ENCODE measurements around the gene NUBP2. TPM values are rescaled to one million over a fixed set of nuclear protein-coding genes. Genes with fewer than 3 reads are reported as not detected.
A peak's percentile ranks its signal among the peaks of the same experiment; 100 is the strongest.

Gene NUBP2
- total RNA-seq, 1 experiment from 2014 or later: 69.4 TPM

- Histone ChIP-seq H3K79me1 (ENCODE audit: insufficient read depth, low read depth, low read length, poor library complexity, severe bottlenecking) (no peaks in the 10 kb centered on the region), H3K23ac (ENCODE audit: insufficient read length, low read depth, low read length) (no peak overlapping the region), H3K4me1 (ENCODE audit: insufficient read depth, low read length) (no peaks in the 10 kb centered on the region), H2BK15ac (ENCODE audit: low read depth, low read length) (no peak overlapping the region), H3K56ac (ENCODE audit: insufficient read length, low read depth, low read length) (no peak overlapping the region), H3K14ac (ENCODE audit: insufficient read depth, low read length) (no peak overlapping the region), H3K27me3 (ENCODE audit: insufficient read depth, low read length) (no peaks in the 10 kb centered on the region), H2BK120ac (ENCODE audit: low read depth, low read length, poor library complexity, severe bottlenecking) (no peak overlapping the region), H4K91ac (ENCODE audit: insufficient read length, low read depth, low read length) (no peak overlapping the region), H3K9me3 (ENCODE audit: control insufficient read depth, low read depth, low read length) (no peaks in the 10 kb centered on the region), H3K27ac (ENCODE audit: insufficient read length, low read depth, low read length) (no peak overlapping the region), H2BK5ac (ENCODE audit: insufficient read length, low read length) (no peak overlapping the region), H3K79me2 (ENCODE audit: insufficient read depth, low read length) (no peaks in the 10 kb centered on the region), H2AFZ (ENCODE audit: low read length) (no peak overlapping the region), H4K5ac (ENCODE audit: insufficient read length, low read depth, low read length) (no peak overlapping the region), H4K20me1 (ENCODE audit: control insufficient read depth, insufficient read depth, insufficient read length) (peaks cover 3% of the 10 kb centered on the region), H3K4ac (ENCODE audit: low read depth, low read length) (no peak overlapping the region), H3K9ac (ENCODE audit: extremely low read depth, insufficient read length, low read length) (no peak overlapping the region), H4K8ac (replicated peaks; ENCODE audit: insufficient read length, low read depth, low read length) (no peak overlapping the region), H3K18ac (ENCODE audit: insufficient read length, low read depth, low read length) (no peak overlapping the region), H2AK5ac (ENCODE audit: insufficient read length, low read length) (no peak overlapping the region), H3K4me2 (ENCODE audit: insufficient read depth, insufficient read length, low read length) (no peak overlapping the region), H2BK20ac (ENCODE audit: low read depth, low read length, poor library complexity, severe bottlenecking) (no peak overlapping the region), H2BK12ac (ENCODE audit: insufficient read length, low read depth, low read length) (no peak overlapping the region), H3T11ph (ENCODE audit: low read length) (no peak overlapping the region), H3K23me2 (ENCODE audit: insufficient read length, low read depth, low read length, poor library complexity, severe bottlenecking) (no peaks in the 10 kb centered on the region)
- H3K4me3 Mint-ChIP-seq: no peak overlapping the region
- peaks cover 3 to 23% (median 23%) of the 10 kb centered on the region in 3 experiments for H3K36me3 Mint-ChIP-seq (ENCODE audit: insufficient read depth in 1 of 3, low read depth in 3 of 3)
- H3K27me3 Mint-ChIP-seq (ENCODE audit: low read depth): no peaks in the 10 kb centered on the region; the same call in 1 of the 2 replicates
- no peak for DNase-seq
- H3K4me1 Mint-ChIP-seq: no peaks in the 10 kb centered on the region
- TF ChIP-seq CTCF (conservative IDR thresholded peaks at IDR 0.05): no peak
- H3K27ac Mint-ChIP-seq: peak overlapping the region in 1 of 3 experiments; percentile 67; a peak in 2 of 7 replicates
- H3K9me3 Mint-ChIP-seq: no peaks in the 10 kb centered on the region
- WGBS (ENCODE audit: extremely low coverage, insufficient read length, low lambda C conversion rate): no CpG with 5 or more reads among the region's 31 CpGs
Measured at GRCh38 chr16:1746693-1747195, 36.0 kb upstream of the NUBP2 start.

All from H9 (cell line).